22Rv1 (cell line): ENCODE data around the gene CCDC185.

ENCODE experiments used
- CTCF ChIP-seq: fragments of 450-650 bp; IDR thresholded peaks from 2 replicates; pipeline ENCODE4 v1.5.1; 2017; ENCODE audit warnings: mild to moderate bottlenecking
- ZFX ChIP-seq: fragments of 450-650 bp; IDR thresholded peaks from 2 replicates; pipeline ENCODE4 v1.6.1; 2017; ENCODE audit warnings: antibody characterized with exemption, borderline replicate concordance

- TF ChIP-seq CTCF (no peak), ZFX (no peak)
Measured at GRCh38 chr1:223394242-223394641, 1.0 kb downstream of the CCDC185 start.
